ENCODE data around the gene NYAP1.
"Not testable (repeated sequence)": the region's sequence is repeated elsewhere in the genome, so short reads cannot be mapped to it uniquely, and the experiment has no call there.

The NYAP1 gene

GRCh38 chr7:100516135-100516812, 32.5 kb downstream of the NYAP1 start:
- DNase-seq, result peak; percentile 82

- DNase-seq, result no peak
Observed at GRCh38 chr7:100517305-100517704, 33.6 kb downstream of the NYAP1 start.

GRCh38 chr7:100519580-100519979, 35.9 kb downstream of the NYAP1 start:
- DNase-seq, result no peak

GRCh38 chr7:100520138-100520537, 36.4 kb downstream of the NYAP1 start:
- no peak for DNase-seq

- DNase-seq, result no peak
Observed at GRCh38 chr7:100521076-100521475, 37.3 kb downstream of the NYAP1 start.

- DNase-seq, result not testable (repeated sequence)
Observed at GRCh38 chr7:100521909-100522593, 38.3 kb downstream of the NYAP1 start.

DNA sequence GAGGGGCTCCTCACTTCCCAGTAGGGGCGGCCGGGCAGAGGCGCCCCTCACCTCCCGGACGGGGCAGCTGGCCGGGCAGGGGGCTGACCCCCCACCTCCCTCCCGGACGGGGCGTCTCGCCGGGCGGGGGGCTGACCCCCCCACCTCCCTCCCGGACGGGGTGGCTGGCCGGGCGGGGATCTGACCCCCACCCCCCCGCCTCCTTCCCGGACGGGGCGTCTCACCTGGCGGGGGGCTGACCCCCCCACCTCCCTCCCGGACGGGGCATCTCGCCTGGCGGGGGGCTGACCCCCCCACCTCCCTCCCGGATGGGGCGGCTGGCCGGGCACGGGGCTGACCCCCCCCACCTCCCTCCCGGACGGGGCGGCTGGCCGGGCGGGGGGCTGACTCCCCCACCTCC, 39.5 kb downstream of the NYAP1 start:
- DNase-seq, result not testable (repeated sequence)

- DNase-seq, result not testable (repeated sequence)
Observed at GRCh38 chr7:100528108-100528866, 44.6 kb downstream of the NYAP1 start.

- no peak for DNase-seq
Observed at GRCh38 chr7:100532165-100533022, 48.7 kb downstream of the NYAP1 start.

GRCh38 chr7:100535982-100536381, 52.3 kb downstream of the NYAP1 start:
- DNase-seq, result not testable (repeated sequence)

DNA sequence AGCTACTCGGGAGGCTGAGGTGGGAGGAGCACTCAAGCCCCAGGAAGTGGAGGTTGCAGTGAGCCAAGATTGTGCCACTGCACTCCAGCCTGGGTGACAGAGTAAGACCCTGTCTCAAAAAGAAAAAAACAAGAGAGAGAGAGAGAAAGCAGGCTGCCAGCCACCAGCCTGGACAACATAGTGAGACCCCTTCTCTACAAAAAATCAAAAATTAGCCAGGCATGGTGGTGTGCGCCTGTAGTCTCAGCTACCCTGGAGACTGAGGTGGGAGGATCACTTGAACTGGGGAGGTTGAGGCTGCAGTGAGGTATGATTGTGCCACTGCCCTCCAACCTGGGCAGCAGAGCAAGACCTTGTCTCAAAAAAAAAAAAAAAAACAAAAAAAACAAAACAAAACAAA, 53.0 kb downstream of the NYAP1 start:
- DNase-seq, result not testable (repeated sequence)

DNA sequence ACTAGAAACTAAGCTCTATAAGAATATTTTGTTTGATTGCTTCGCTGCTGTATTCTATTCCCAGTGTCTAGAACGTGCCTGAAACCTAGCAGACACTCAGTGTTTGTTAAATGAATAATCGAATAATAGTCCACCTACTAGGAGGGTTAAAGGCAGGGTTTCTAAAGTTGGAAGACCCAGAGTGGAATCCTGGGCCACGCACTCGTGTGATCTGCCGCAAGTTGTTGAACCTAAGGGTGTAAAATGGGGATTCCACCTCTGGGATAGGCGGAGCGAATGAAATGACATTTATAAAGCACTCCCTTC, 54.6 kb downstream of the NYAP1 start:
- no peak for DNase-seq

DNA sequence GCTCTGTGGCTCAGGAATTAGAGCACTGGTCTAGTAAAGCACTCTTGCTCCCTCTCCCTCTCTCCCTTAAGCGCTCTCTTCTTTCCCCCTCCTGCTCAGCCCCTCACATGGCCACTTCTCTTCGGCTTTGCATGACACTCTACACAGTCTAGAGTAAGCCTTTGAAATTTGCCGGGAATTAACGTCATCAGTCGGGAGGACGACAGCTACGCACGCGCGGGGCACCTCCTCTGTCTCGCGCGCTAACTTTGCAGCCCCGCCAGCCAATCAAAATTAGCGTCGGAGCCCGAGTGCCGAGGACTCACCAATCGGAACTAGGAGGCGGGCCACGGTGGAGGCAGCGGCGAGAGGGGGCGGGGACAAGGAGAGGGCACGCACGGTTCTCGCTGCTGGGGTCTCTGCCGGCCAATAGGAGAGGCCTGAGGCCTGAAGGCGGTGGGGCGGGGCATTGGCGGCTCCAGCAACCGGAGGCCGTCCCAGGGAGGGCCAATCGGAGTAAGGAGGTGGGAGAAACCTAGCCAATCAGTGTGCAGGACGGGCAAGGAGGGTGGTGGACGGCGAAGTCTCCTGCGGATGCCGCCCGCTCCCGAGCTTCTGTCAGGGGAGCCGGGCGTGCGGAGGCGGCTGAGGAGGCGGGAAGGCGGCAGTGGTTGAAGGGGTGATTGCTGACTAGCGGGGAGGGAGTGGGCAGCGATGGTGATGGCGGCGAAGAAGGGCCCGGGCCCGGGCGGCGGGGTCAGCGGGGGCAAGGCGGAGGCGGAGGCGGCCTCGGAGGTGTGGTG, 55.1 kb downstream of the NYAP1 start, which contains the start of gene AGFG2:
Gene AGFG2, plus strand, starts transcription at position 550 of the 782 bp plus-strand sequence. Its CDS starts 144 bp downstream, at position 694.
- peak; percentile 100 for DNase-seq

- DNase-seq, result no peak
Observed at GRCh38 chr7:100539436-100540006, 55.8 kb downstream of the NYAP1 start.

- DNase-seq, result no peak
Observed at GRCh38 chr7:100540073-100540723, 56.5 kb downstream of the NYAP1 start.

DNA sequence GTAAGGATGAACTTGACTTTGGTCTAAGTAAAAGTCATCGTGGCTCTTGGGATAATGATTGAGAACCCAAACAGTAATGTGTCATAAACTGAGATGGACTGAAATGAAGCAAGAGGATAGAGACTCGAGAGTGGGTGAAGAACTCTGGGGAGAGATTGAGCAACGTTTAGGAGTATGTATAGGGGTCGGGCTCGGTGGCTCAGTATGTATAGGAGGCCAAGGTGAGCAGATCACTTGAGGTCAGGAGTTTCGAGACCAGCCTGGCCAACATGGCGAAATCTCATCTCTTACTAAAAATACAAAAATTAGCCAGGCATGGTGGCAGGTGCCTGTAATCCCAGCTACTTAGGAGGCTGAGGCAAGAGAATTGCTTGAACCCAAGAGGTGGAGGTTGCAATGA, 57.6 kb downstream of the NYAP1 start:
- DNase-seq, result not testable (repeated sequence)

- no peak for DNase-seq
Observed at GRCh38 chr7:100543586-100543985, 59.9 kb downstream of the NYAP1 start.

DNA sequence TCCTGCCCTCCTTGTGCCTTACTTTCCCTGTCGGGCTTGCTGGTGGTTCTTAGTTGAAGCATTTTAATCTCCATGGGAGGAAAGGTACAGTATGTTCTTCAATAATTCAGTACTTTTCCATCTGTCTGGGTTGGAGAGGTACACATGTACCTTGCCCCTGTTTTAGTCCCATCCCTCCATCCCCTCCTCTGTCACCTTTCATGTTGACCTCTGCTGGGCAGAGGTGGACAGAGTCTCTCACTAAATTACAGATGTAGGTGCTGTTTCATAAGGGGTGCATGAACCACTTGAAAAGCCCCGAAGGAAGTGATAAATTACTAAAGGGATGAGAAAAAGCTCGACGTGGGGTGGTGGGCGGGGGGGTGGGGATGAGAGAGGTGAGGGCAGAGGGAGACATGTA, 60.7 kb downstream of the NYAP1 start:
- DNase-seq, result no peak
